PFSK-1 (cell line): ENCODE data around the gene PAQR5.

Experiments used
- POLR2AphosphoS5 ChIP-seq: IDR thresholded peaks from 2 replicates; pipeline ENCODE4 v1.6.1; 2012; ENCODE audit warnings: low read depth, mild to moderate bottlenecking, control low read depth, low read length, moderate library complexity
- SIN3A ChIP-seq: IDR thresholded peaks from 2 replicates; pipeline ENCODE4 v1.6.1; 2012; ENCODE audit warnings: mild to moderate bottlenecking, low read length, moderate library complexity, borderline replicate concordance; ENCODE audit not compliant: insufficient read depth
- TAF1 ChIP-seq: IDR thresholded peaks from 2 replicates; pipeline ENCODE4 v1.6.1; 2012; ENCODE audit warnings: low read length, control low read depth, borderline replicate concordance; ENCODE audit not compliant: insufficient read depth
- TF ChIP-seq, protein P1 (sequence below), 2 experiments: IDR thresholded peaks; 2 replicates each; pipeline versions ENCODE4 v1.6.1 to v1.8.0; 2011 to 2012; ENCODE audit warnings: low read depth in 2 of 2, low read length in 2 of 2, control low read depth in 1 of 2, inconsistent platforms in 1 of 2, mild to moderate bottlenecking in 1 of 2, moderate library complexity in 1 of 2; ENCODE audit not compliant: insufficient read depth in 1 of 2

DNA sequence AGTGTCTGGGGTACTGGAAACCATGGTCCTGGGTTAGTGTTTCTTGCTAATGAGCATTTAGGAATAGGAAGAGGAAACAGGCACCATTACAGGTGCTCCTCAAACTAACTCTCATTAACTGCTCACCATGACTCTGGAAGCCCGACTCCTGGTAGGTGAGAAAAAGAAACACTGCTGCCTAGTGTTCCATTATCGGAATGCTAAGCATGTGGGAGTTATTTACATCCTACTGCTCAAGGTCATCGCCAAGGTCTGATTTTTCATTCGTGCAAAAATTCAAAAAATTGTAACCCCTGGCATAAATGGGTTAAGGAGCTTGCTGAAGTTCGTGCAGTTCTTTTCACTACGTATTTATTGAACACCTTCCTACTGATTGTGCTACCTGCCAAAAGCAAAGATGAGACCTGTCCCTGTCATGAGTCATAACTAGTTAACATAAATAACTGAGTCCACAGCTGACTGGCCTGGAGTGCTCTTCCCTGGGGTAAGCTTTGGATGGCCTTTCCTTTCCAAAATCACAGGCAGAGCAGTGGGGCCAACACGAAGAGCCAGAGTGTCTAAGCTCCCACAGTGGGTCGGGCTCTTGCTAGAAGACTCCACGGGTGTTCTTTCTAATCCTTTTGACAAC lies 22.7 kb upstream of the PAQR5 start:
- TF ChIP-seq, protein P1, sequence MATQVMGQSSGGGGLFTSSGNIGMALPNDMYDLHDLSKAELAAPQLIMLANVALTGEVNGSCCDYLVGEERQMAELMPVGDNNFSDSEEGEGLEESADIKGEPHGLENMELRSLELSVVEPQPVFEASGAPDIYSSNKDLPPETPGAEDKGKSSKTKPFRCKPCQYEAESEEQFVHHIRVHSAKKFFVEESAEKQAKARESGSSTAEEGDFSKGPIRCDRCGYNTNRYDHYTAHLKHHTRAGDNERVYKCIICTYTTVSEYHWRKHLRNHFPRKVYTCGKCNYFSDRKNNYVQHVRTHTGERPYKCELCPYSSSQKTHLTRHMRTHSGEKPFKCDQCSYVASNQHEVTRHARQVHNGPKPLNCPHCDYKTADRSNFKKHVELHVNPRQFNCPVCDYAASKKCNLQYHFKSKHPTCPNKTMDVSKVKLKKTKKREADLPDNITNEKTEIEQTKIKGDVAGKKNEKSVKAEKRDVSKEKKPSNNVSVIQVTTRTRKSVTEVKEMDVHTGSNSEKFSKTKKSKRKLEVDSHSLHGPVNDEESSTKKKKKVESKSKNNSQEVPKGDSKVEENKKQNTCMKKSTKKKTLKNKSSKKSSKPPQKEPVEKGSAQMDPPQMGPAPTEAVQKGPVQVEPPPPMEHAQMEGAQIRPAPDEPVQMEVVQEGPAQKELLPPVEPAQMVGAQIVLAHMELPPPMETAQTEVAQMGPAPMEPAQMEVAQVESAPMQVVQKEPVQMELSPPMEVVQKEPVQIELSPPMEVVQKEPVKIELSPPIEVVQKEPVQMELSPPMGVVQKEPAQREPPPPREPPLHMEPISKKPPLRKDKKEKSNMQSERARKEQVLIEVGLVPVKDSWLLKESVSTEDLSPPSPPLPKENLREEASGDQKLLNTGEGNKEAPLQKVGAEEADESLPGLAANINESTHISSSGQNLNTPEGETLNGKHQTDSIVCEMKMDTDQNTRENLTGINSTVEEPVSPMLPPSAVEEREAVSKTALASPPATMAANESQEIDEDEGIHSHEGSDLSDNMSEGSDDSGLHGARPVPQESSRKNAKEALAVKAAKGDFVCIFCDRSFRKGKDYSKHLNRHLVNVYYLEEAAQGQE (IDR thresholded peaks at IDR 0.05; ENCODE audit: insufficient read depth in 1 of 2, low read depth in 2 of 2, low read length in 2 of 2), result no peak
- TF ChIP-seq POLR2AphosphoS5 (no peak), TAF1 (no peak), SIN3A (no peak)
